ENCODE measurements around the gene PGAP6. TPM values are rescaled to one million over a fixed set of nuclear protein-coding genes. Genes with fewer than 3 reads are reported as not detected.

PGAP6 gene
- total and polyA plus RNA-seq, 2 of the 13 experiments (the other 11 are each of a cell fraction or from before 2014, with no cell fraction given), result 52.7 to 136 TPM

DNA sequence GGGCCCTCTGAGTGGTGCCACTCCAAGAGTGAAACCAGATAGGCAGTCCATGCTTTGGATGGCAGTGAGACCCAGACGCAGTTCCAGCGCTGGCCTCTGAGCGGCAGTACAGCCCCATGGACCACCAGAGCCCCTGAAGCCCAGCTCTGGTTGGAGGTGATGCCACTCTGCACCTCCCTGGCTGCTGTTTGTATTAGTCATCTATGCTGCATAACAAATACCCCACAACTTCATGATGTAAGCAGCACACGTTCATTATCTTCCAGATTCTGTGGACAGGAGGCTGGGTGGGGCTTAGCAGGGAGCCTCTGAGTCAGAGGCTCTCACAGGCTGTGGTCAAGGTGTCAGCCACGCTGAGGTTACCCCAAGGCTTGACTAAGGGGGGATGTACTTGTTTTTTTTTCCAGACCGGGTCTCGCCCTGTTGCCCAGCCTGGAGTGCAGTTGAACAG, 10.1 kb upstream of the PGAP6 start (continued):
- TF ChIP-seq, protein P1, sequence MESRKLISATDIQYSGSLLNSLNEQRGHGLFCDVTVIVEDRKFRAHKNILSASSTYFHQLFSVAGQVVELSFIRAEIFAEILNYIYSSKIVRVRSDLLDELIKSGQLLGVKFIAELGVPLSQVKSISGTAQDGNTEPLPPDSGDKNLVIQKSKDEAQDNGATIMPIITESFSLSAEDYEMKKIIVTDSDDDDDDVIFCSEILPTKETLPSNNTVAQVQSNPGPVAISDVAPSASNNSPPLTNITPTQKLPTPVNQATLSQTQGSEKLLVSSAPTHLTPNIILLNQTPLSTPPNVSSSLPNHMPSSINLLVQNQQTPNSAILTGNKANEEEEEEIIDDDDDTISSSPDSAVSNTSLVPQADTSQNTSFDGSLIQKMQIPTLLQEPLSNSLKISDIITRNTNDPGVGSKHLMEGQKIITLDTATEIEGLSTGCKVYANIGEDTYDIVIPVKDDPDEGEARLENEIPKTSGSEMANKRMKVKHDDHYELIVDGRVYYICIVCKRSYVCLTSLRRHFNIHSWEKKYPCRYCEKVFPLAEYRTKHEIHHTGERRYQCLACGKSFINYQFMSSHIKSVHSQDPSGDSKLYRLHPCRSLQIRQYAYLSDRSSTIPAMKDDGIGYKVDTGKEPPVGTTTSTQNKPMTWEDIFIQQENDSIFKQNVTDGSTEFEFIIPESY (CRISPR knock-in tag; IDR thresholded peaks at IDR 0.05), result peak; percentile 46; the same call in 1 of the 2 replicates
- TF ChIP-seq ELF4 (CRISPR knock-in tag; IDR thresholded peaks at IDR 0.05; ENCODE audit: borderline replicate concordance) (no peak), ZKSCAN5 (CRISPR knock-in tag; IDR thresholded peaks at IDR 0.05) (peak; percentile 99), THAP11 (CRISPR knock-in tag; IDR thresholded peaks at IDR 0.05) (0 out of 2 replicates have a peak, but pooled peaks have one; percentile 31), ETV5 (CRISPR knock-in tag; IDR thresholded peaks at IDR 0.05; ENCODE audit: borderline replicate concordance) (0 out of 2 replicates have a peak, but pooled peaks have one; percentile 12), ZNF12 (CRISPR knock-in tag; IDR thresholded peaks at IDR 0.05) (peak; percentile 58; the same call in 1 of the 2 replicates), KDM2A (CRISPR knock-in tag; IDR thresholded peaks at IDR 0.05; ENCODE audit: borderline replicate concordance, low read depth) (peak; percentile 49; the same call in 1 of the 2 replicates), PTBP1 (IDR thresholded peaks at IDR 0.05; ENCODE audit: low read depth, low read length, poor library complexity, severe bottlenecking) (peak; percentile 54)

GRCh38 chr16:389352-389751, 7.6 kb upstream of the PGAP6 start:
- no peak overlapping the region for H3K4me3 ChIP-seq (replicated peaks in 1 of 3; ENCODE audit: insufficient read depth in 1 of 3, low read depth in 2 of 3, low read length in 3 of 3)
- CTCF ChIA-PET (ENCODE audit: low intra/inter-chr PET ratio, low total read pairs), result no interaction called here
- intact Hi-C loops (cut with micrococcal nuclease; ENCODE audit: unreplicated experiment) (no loop called here), in situ Hi-C loops (cut with HindIII; ENCODE audit: extremely low pct_ligation_motif_present, low pct_unique_long_range_greater_than_20kb) (no loop called here)
- DNase-seq (ENCODE audit: low spot score) (no peak), ATAC-seq (no peak), FAIRE-seq (no peak)
- H3K36me3 ChIP-seq (replicated peaks in 1 of 2; ENCODE audit: control insufficient read depth in 1 of 2, insufficient read depth in 2 of 2, low read length in 2 of 2), result no peaks in the 10 kb centered on the region
- H3K9me3 ChIP-seq (ENCODE audit: low read length), result no peaks in the 10 kb centered on the region
- no peak overlapping the region for H2AFZ ChIP-seq (ENCODE audit: low read length)
- no TSS peak for BruUV-seq (replicated peaks)
- WGBS (ENCODE audit: low lambda C conversion rate), result 88% methylated on average over 7 of the region's 10 CpGs
- POLR2A ChIA-PET, result no interaction called here
- H3K4me2 ChIP-seq (ENCODE audit: low read depth, low read length), result no peak overlapping the region
- no peaks in the 10 kb centered on the region for H3K27me3 ChIP-seq (ENCODE audit: control insufficient read depth in 1 of 2, insufficient read depth in 2 of 2, low read length in 2 of 2)
- TF ChIP-seq, protein P1 (CRISPR knock-in tag; IDR thresholded peaks at IDR 0.05), result 0 out of 2 replicates have a peak, but pooled peaks have one; percentile 26
- TF ChIP-seq GATAD1 (CRISPR knock-in tag; IDR thresholded peaks at IDR 0.05), result no peak
- TF ChIP-seq ZNF446 (CRISPR knock-in tag; IDR thresholded peaks at IDR 0.05), result no peak
- TF ChIP-seq RBM22 (optimal IDR thresholded peaks at IDR 0.05; ENCODE audit: low read length), result no peak
- no peak for TF ChIP-seq SUZ12 (IDR thresholded peaks at IDR 0.05; ENCODE audit: low read depth, low read length)
- TF ChIP-seq ZNF546 (CRISPR knock-in tag; conservative IDR thresholded peaks at IDR 0.05), result no peak
- no peak for TF ChIP-seq TCF12 (IDR thresholded peaks at IDR 0.05)
- no peak for TF ChIP-seq TCF12 (CRISPR knock-in tag; IDR thresholded peaks at IDR 0.05)
- H3K9ac ChIP-seq (ENCODE audit: insufficient read depth, low read depth, low read length), result no peak overlapping the region
- no peak overlapping the region for H3K27ac ChIP-seq (ENCODE audit: extremely low read length, insufficient read depth, low read length)
- no peaks in the 10 kb centered on the region for H4K20me1 ChIP-seq (ENCODE audit: insufficient read depth, low read length)
- H3K79me2 ChIP-seq (ENCODE audit: insufficient read depth, low read length), result no peaks in the 10 kb centered on the region
- H3K4me1 ChIP-seq (ENCODE audit: insufficient read depth, low read length), result peaks cover under 1% of the 10 kb centered on the region; the same call in 1 of the 2 replicates
